MG63 (cell line): ENCODE data around the gene HINFP. TPM values are rescaled to one million over a fixed set of nuclear protein-coding genes. Genes with fewer than 3 reads are reported as not detected.
"Not testable (repeated sequence)": the region's sequence is repeated elsewhere in the genome, so short reads cannot be mapped to it uniquely, and the experiment has no call there.

Experiments used
- DNase-seq: peaks from one replicate; pipeline ENCODE4 v3.0.0-alpha.2; 2020
- H3K27me3 ChIP-seq: fragments of 250-450 bp; sonication (Bioruptor Pico); 2 replicates; pipeline ENCODE4 v1.5.1; 2020; ENCODE audit warnings: mild to moderate bottlenecking, moderate library complexity
- H3K36me3 ChIP-seq: fragments of 250-450 bp; sonication (Bioruptor Pico); 2 replicates; pipeline ENCODE4 v1.5.1; 2020; ENCODE audit warnings: mild to moderate bottlenecking, moderate library complexity
- H3K4me3 ChIP-seq: fragments of 250-450 bp; sonication (Bioruptor Pico); 2 replicates; pipeline ENCODE4 v1.5.1; 2020; ENCODE audit warnings: mild to moderate bottlenecking, moderate library complexity
- H3K9me3 ChIP-seq: fragments of 250-450 bp; sonication (Bioruptor Pico); 2 replicates; pipeline ENCODE4 v1.5.1; 2020; ENCODE audit warnings: mild to moderate bottlenecking, moderate library complexity
- total RNA-seq: library from RNA; depleted of rRNA; stranded (reverse); fragments of >200 nt; shearing (Covaris generic); gene quantifications from 2 replicates; pipeline ENCODE4 v1.2.3, GENCODE V29; 2014; ENCODE audit warnings: low replicate concordance

Gene HINFP
- total RNA-seq, 1 experiment from 2014 or later: 27.5 TPM

GRCh38 chr11:119158467-119158866, 37.1 kb downstream of the HINFP start:
- H3K27me3 ChIP-seq: no peaks in the 10 kb centered on the region
- DNase-seq: no peak
- no peak overlapping the region for H3K4me3 ChIP-seq
- no peaks in the 10 kb centered on the region for H3K9me3 ChIP-seq
- no peaks in the 10 kb centered on the region for H3K36me3 ChIP-seq

GRCh38 chr11:119160151-119160550, 38.8 kb downstream of the HINFP start:
- no peak overlapping the region for H3K4me3 ChIP-seq
- no peak for DNase-seq
- no peaks in the 10 kb centered on the region for H3K27me3 ChIP-seq
- no peaks in the 10 kb centered on the region for H3K36me3 ChIP-seq
- no peaks in the 10 kb centered on the region for H3K9me3 ChIP-seq

GRCh38 chr11:119161871-119162270, 40.5 kb downstream of the HINFP start:
- Histone ChIP-seq H3K36me3 (no peaks in the 10 kb centered on the region), H3K4me3 (no peak overlapping the region), H3K27me3 (no peaks in the 10 kb centered on the region), H3K9me3 (no peaks in the 10 kb centered on the region)
- no peak for DNase-seq

GRCh38 chr11:119166368-119167076, 45.1 kb downstream of the HINFP start:
- H3K36me3 ChIP-seq: no peaks in the 10 kb centered on the region
- H3K9me3 ChIP-seq: no peaks in the 10 kb centered on the region
- no peak overlapping the region for H3K4me3 ChIP-seq
- DNase-seq: peak; percentile 64
- no peaks in the 10 kb centered on the region for H3K27me3 ChIP-seq

- DNase-seq, H3K4me3 ChIP-seq, H3K36me3 ChIP-seq, H3K9me3 ChIP-seq, H3K27me3 ChIP-seq: not testable (repeated sequence)
Measured at GRCh38 chr11:119167077-119167458, 45.7 kb downstream of the HINFP start.

- Histone ChIP-seq H3K27me3 (no peaks in the 10 kb centered on the region), H3K36me3 (no peaks in the 10 kb centered on the region), H3K9me3 (no peaks in the 10 kb centered on the region), H3K4me3 (peak overlapping the region; percentile 74; the same call in 1 of the 2 replicates)
- DNase-seq: peak; percentile 14
Measured at GRCh38 chr11:119167933-119168332, 46.6 kb downstream of the HINFP start.

GRCh38 chr11:119168471-119169281, 47.3 kb downstream of the HINFP start, which contains the start of gene NLRX1:
Gene NLRX1 (plus strand): TSS chr11:119168725. CDS start chr11:119171404, 2,679 bp downstream.
- DNase-seq: peak; percentile 84
- no peaks in the 10 kb centered on the region for H3K27me3 ChIP-seq
- H3K9me3 ChIP-seq: no peaks in the 10 kb centered on the region
- peak within 1 kb of the TSS; percentile 74 for H3K4me3 ChIP-seq
- no peaks in the 10 kb centered on the region for H3K36me3 ChIP-seq

GRCh38 chr11:119169282-119169719, 47.9 kb downstream of the HINFP start:
- peak; percentile 32 for DNase-seq
- H3K36me3 ChIP-seq: no peaks in the 10 kb centered on the region
- H3K4me3 ChIP-seq: peak overlapping the region; percentile 74
- no peaks in the 10 kb centered on the region for H3K27me3 ChIP-seq
- no peaks in the 10 kb centered on the region for H3K9me3 ChIP-seq

- peaks cover 2% of the 10 kb centered on the region for H3K36me3 ChIP-seq
- H3K27me3 ChIP-seq: no peaks in the 10 kb centered on the region
- no peak for DNase-seq
- no peaks in the 10 kb centered on the region for H3K9me3 ChIP-seq
- H3K4me3 ChIP-seq: no peak overlapping the region
Measured at GRCh38 chr11:119172513-119172912, 51.1 kb downstream of the HINFP start.

- Histone ChIP-seq H3K27me3 (no peaks in the 10 kb centered on the region), H3K36me3 (peaks cover 2% of the 10 kb centered on the region), H3K4me3 (no peak overlapping the region), H3K9me3 (no peaks in the 10 kb centered on the region)
- no peak for DNase-seq
Measured at GRCh38 chr11:119173453-119173852, 52.1 kb downstream of the HINFP start.

GRCh38 chr11:119175493-119176077, 54.2 kb downstream of the HINFP start:
- Histone ChIP-seq H3K27me3 (no peaks in the 10 kb centered on the region), H3K9me3 (no peaks in the 10 kb centered on the region), H3K36me3 (peaks cover 4% of the 10 kb centered on the region), H3K4me3 (no peak overlapping the region)
- no peak for DNase-seq

- Histone ChIP-seq H3K27me3 (no peaks in the 10 kb centered on the region), H3K36me3 (peaks cover 4% of the 10 kb centered on the region), H3K4me3 (no peak overlapping the region), H3K9me3 (no peaks in the 10 kb centered on the region)
- DNase-seq: no peak
Measured at GRCh38 chr11:119178166-119178680, 56.8 kb downstream of the HINFP start.

- no peaks in the 10 kb centered on the region for H3K9me3 ChIP-seq
- no peaks in the 10 kb centered on the region for H3K27me3 ChIP-seq
- H3K36me3 ChIP-seq: peaks cover 4% of the 10 kb centered on the region
- no peak for DNase-seq
- no peak overlapping the region for H3K4me3 ChIP-seq
Measured at GRCh38 chr11:119179342-119179741, 58.0 kb downstream of the HINFP start.

- no peak overlapping the region for H3K4me3 ChIP-seq
- no peak for DNase-seq
- no peaks in the 10 kb centered on the region for H3K27me3 ChIP-seq
- peaks cover 4% of the 10 kb centered on the region for H3K36me3 ChIP-seq
- no peaks in the 10 kb centered on the region for H3K9me3 ChIP-seq
Measured at GRCh38 chr11:119179983-119180382, 58.6 kb downstream of the HINFP start.

GRCh38 chr11:119180729-119181676, 59.6 kb downstream of the HINFP start:
- no peaks in the 10 kb centered on the region for H3K27me3 ChIP-seq
- DNase-seq: no peak
- peaks cover 4% of the 10 kb centered on the region for H3K36me3 ChIP-seq
- no peaks in the 10 kb centered on the region for H3K9me3 ChIP-seq
- no peak overlapping the region for H3K4me3 ChIP-seq
